ENCODE measurements around the gene IL36A.

Gene IL36A

GRCh38 chr2:113038291-113038690, 33.0 kb downstream of the IL36A start:
- Histone ChIP-seq H3K9me2 (ENCODE audit: low read depth, low read length) (no peaks in the 10 kb centered on the region), H3K9me3 (ENCODE audit: low read length) (no peaks in the 10 kb centered on the region), H3K27ac (ENCODE audit: low read depth, low read length, poor library complexity, severe bottlenecking) (no peak overlapping the region), H3K36me3 (ENCODE audit: insufficient read depth, low read length) (no peaks in the 10 kb centered on the region), H3K27me3 (ENCODE audit: insufficient read depth, low read length) (no peaks in the 10 kb centered on the region), H3K4me1 (ENCODE audit: insufficient read depth, low read length, severe bottlenecking) (no peaks in the 10 kb centered on the region), H3K4me3 (ENCODE audit: low read depth, low read length, poor library complexity, severe bottlenecking) (no peak overlapping the region), H2AFZ (ENCODE audit: low read length) (no peak overlapping the region), H3F3A (ENCODE audit: insufficient read depth, low read length) (no peaks in the 10 kb centered on the region), H3K9ac (ENCODE audit: low read length) (no peak overlapping the region), H4K20me1 (ENCODE audit: insufficient read depth, low read length) (no peaks in the 10 kb centered on the region), H3K79me2 (ENCODE audit: insufficient read depth, low read length) (no peaks in the 10 kb centered on the region), H3K4me2 (ENCODE audit: low read length) (no peak overlapping the region)
- TF ChIP-seq EZH2 (IDR thresholded peaks at IDR 0.05; ENCODE audit: borderline replicate concordance, low read length) (no peak), CTCF (IDR thresholded peaks at IDR 0.05; ENCODE audit: low read length) (no peak)

- H3K4me2 ChIP-seq (ENCODE audit: low read length): no peak overlapping the region
- H3K4me1 ChIP-seq (ENCODE audit: insufficient read depth, low read length, severe bottlenecking): no peaks in the 10 kb centered on the region
- H3K4me3 ChIP-seq (ENCODE audit: low read depth, low read length, poor library complexity, severe bottlenecking): no peak overlapping the region
- no peak overlapping the region for H3K27ac ChIP-seq (ENCODE audit: low read depth, low read length, poor library complexity, severe bottlenecking)
- H2AFZ ChIP-seq (ENCODE audit: low read length): no peak overlapping the region
- H4K20me1 ChIP-seq (ENCODE audit: insufficient read depth, low read length): no peaks in the 10 kb centered on the region
- H3K9ac ChIP-seq (ENCODE audit: low read length): no peak overlapping the region
- no peaks in the 10 kb centered on the region for H3K27me3 ChIP-seq (ENCODE audit: insufficient read depth, low read length)
- TF ChIP-seq EZH2 (IDR thresholded peaks at IDR 0.05; ENCODE audit: borderline replicate concordance, low read length) (no peak), CTCF (IDR thresholded peaks at IDR 0.05; ENCODE audit: low read length) (no peak)
- no peaks in the 10 kb centered on the region for H3K36me3 ChIP-seq (ENCODE audit: insufficient read depth, low read length)
- H3K79me2 ChIP-seq (ENCODE audit: insufficient read depth, low read length): no peaks in the 10 kb centered on the region
- no peaks in the 10 kb centered on the region for H3K9me3 ChIP-seq (ENCODE audit: low read length)
- no peaks in the 10 kb centered on the region for H3K9me2 ChIP-seq (ENCODE audit: low read depth, low read length)
- no peaks in the 10 kb centered on the region for H3F3A ChIP-seq (ENCODE audit: insufficient read depth, low read length)
Observed at GRCh38 chr2:113039158-113039557, 33.9 kb downstream of the IL36A start.

DNA sequence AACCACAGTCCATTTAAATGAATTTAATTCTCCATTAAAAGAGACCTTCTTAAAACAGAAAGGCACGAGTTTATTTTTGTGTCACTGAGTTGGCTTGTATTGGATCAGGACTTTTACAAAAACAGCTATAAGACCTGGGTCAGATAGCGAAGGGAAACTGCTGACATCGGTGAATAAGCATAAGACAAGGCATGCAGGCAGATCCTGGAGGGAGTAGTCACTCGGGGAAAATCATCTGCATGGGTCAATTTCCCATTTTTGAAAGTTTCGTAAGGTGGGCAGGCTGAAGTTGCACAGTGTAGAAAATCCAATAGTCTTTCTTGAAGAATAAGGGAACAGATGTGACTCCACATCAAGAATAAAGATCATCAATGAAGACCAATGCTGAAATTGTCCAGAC, 34.5 kb downstream of the IL36A start:
- no peaks in the 10 kb centered on the region for H3K79me2 ChIP-seq (ENCODE audit: insufficient read depth, low read length)
- no peaks in the 10 kb centered on the region for H3K27me3 ChIP-seq (ENCODE audit: insufficient read depth, low read length)
- H3K9ac ChIP-seq (ENCODE audit: low read length): no peak overlapping the region
- H4K20me1 ChIP-seq (ENCODE audit: insufficient read depth, low read length): no peaks in the 10 kb centered on the region
- no peaks in the 10 kb centered on the region for H3K36me3 ChIP-seq (ENCODE audit: insufficient read depth, low read length)
- no peaks in the 10 kb centered on the region for H3K9me3 ChIP-seq (ENCODE audit: low read length)
- H2AFZ ChIP-seq (ENCODE audit: low read length): no peak overlapping the region
- H3K27ac ChIP-seq (ENCODE audit: low read depth, low read length, poor library complexity, severe bottlenecking): no peak overlapping the region
- no peaks in the 10 kb centered on the region for H3F3A ChIP-seq (ENCODE audit: insufficient read depth, low read length)
- no peak overlapping the region for H3K4me3 ChIP-seq (ENCODE audit: low read depth, low read length, poor library complexity, severe bottlenecking)
- no peaks in the 10 kb centered on the region for H3K4me1 ChIP-seq (ENCODE audit: insufficient read depth, low read length, severe bottlenecking)
- H3K4me2 ChIP-seq (ENCODE audit: low read length): no peak overlapping the region
- no peaks in the 10 kb centered on the region for H3K9me2 ChIP-seq (ENCODE audit: low read depth, low read length)
- TF ChIP-seq CTCF (IDR thresholded peaks at IDR 0.05; ENCODE audit: low read length) (no peak), EZH2 (IDR thresholded peaks at IDR 0.05; ENCODE audit: borderline replicate concordance, low read length) (no peak)
